ENCODE measurements around the gene AGTRAP.

The AGTRAP gene

DNA sequence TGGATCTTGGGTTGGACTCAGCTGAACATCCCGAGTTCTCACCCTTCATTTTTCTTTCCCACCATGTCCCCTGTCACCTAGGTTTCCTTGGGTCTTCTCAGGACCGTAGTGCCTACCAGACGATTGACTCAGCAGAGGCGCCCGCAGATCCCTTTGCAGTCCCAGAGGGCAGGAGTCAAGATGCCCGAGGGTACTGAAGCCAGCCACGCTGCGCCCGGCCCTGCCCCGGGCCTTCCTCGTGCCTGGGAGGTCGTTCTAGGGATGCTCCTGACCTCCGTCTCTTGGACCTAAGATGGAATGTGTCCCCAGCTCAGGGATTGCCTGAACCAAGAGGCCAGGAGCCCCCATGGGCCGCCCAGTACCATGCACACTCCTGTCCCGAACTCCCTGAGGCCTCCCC lies 14.1 kb downstream of the AGTRAP start:
- FAIRE-seq (no peak), DNase-seq (ENCODE audit: insufficient read length, low spot score) (no peak)
- TF ChIP-seq, protein P1, sequence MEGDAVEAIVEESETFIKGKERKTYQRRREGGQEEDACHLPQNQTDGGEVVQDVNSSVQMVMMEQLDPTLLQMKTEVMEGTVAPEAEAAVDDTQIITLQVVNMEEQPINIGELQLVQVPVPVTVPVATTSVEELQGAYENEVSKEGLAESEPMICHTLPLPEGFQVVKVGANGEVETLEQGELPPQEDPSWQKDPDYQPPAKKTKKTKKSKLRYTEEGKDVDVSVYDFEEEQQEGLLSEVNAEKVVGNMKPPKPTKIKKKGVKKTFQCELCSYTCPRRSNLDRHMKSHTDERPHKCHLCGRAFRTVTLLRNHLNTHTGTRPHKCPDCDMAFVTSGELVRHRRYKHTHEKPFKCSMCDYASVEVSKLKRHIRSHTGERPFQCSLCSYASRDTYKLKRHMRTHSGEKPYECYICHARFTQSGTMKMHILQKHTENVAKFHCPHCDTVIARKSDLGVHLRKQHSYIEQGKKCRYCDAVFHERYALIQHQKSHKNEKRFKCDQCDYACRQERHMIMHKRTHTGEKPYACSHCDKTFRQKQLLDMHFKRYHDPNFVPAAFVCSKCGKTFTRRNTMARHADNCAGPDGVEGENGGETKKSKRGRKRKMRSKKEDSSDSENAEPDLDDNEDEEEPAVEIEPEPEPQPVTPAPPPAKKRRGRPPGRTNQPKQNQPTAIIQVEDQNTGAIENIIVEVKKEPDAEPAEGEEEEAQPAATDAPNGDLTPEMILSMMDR (IDR thresholded peaks at IDR 0.05; ENCODE audit: insufficient read depth, missing control alignments) = no peak

DNA sequence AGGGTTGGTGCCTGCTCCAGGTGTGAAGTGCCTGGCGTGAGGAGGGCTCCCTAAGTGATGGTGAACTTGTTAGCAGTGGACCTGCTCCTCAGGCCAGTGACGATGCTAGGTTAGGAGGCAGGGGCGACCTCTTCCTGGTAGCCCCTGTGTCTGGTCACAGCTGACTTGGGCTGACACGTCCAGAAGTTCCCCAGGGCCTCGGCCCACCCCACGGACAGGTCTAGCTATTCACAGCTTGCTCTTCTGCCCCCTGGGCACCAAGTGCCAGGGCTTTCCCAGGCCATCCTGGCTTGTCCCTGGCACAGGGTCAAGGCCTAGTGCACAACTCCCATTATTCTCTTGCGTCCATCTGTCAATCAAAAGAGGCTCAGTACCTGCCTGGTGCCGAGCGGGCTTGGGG lies 15.2 kb downstream of the AGTRAP start:
- no peak for FAIRE-seq
- TF ChIP-seq, protein P1 (IDR thresholded peaks at IDR 0.05; ENCODE audit: insufficient read depth, missing control alignments) = no peak

DNA sequence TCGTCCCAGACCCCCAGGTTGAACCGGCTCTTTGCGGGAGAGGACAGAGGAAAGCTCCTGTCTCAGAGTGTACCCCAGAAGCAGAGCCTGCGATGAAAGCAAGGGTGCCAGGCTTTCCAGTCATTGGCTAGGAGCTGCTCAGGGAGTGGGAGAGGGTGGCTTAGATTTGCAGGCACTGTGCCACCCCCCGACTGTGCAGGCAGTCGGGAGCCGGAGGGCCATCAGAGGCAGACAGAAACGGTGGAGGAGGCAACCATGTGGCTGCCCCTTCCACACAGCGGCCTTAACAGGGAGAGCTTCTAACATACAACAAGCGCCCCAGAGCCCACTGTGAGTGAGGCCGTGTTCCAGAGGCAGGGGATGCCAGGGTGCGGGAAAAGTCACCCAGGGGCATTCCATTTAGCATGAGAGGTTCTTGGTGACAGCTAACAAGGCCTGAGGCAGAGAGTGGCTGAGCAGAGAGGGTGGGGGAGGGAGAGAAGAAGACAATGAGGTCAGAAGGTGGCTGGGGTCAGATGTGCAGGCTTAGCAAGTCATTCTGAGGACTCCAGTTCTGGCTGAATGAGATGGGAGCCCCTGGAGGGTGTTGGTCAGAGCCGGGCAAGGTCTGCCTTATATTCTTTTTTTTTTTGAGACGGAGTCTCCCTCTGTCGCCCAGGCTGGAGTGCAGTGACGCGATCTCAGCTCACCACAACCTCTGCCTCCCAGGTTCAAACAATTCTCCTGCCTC lies 16.6 kb downstream of the AGTRAP start:
- FAIRE-seq (no peak), DNase-seq (ENCODE audit: insufficient read length, low spot score) (no peak)
- TF ChIP-seq, protein P1 (IDR thresholded peaks at IDR 0.05; ENCODE audit: insufficient read depth, missing control alignments) = no peak

More for the DNA sequence above, 15.2 kb downstream of the AGTRAP start:
- no peak for DNase-seq (ENCODE audit: insufficient read length, low spot score)

DNA sequence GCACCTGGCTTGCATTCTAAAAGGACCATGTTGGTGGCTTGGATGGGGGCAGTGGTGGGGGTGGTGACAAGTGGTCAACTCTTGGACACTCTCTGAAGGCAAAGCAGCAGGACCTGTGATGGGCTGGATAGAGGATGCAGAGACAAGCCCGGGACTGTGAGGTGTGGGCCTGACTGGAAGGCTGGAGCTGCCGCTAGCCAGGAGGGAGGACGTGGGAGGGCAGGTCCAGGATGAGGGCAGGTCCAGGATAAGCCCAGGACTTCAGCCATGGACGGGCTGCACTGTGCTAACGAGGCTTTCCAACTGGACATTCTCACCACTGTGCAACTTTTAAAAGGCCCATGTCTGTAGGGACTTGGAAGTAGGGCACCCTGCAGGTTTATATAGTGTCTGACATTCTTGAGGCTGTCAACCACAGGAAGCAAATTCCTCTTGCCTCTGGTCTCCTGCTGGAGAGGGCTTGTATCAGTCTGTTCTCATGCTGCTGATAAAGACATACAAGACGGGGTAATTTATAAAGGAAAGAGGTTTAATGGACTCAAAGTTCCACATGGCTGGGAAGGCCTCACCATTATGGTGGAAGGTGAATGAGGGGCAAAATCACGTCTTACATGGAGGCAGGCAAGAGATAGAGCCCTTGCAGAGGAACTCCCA lies 17.7 kb downstream of the AGTRAP start:
- FAIRE-seq = no peak
- TF ChIP-seq, protein P1 (IDR thresholded peaks at IDR 0.05; ENCODE audit: insufficient read depth, missing control alignments) = no peak
- no peak for DNase-seq (ENCODE audit: insufficient read length, low spot score)

DNA sequence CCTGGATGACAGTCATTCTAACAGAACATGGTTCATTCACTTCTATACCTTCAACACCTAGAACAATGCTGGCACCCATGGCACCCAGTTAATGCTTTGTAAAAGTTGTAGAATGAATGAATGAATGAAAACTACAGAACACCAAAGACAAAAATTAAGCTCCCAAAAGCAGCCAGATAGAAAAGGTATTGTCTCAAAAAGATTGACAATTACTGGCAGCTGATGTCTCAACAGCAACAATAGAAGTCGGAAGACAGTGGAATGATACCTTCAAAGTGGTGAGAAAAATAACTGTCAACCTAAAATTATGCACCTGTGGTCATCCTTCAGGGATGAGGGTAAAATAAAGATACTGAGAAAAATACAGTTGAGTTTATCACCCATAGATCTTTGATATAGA lies 21.1 kb downstream of the AGTRAP start:
- TF ChIP-seq, protein P1 (IDR thresholded peaks at IDR 0.05; ENCODE audit: insufficient read depth, missing control alignments) = no peak
- FAIRE-seq = no peak
- DNase-seq (ENCODE audit: insufficient read length, low spot score) = no peak

DNA sequence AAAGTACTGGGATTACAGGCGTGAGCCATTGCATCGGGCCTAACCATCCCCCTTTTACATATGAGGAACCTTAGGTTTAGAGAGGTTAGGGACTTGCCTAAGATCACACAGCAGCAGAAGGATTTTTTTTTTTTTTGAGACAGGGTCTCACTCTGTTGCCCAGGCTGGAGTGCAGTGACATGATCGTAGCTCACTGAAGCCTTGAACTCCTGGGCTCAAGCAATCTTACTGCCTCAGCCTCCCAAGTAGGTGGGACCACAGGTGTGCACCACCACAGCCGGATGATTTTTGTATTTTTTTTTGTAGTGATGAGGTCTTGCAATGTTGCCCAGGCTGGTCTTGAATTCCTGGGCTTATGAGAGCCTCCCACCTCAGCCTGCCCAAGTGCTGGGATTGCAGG lies 23.9 kb downstream of the AGTRAP start:
- DNase-seq (ENCODE audit: insufficient read length, low spot score) (no peak), FAIRE-seq (no peak)
- TF ChIP-seq, protein P1 (IDR thresholded peaks at IDR 0.05; ENCODE audit: insufficient read depth, missing control alignments) = no peak

DNA sequence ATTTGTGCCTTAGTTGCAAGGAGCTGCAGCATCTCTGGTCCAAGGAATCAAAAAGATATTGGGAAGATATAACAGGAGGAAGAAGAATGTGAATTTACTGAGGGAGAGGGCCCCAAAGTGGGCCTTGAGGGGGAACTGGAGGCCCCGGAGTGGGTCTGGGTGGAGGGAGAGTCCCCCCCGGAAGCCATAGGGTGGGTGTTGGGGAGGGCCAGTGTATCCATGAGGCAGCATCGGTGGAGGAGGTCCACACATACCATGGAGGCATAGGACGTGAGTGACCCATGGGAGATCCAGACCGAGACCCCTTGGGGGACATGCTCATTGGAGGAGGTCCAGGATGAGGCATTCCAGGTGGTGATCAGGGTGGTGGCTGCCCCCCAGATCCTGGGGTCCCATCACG lies 25.3 kb downstream of the AGTRAP start:
- TF ChIP-seq, protein P1 (IDR thresholded peaks at IDR 0.05; ENCODE audit: insufficient read depth, missing control alignments) = no peak
- FAIRE-seq = no peak
- no peak for DNase-seq (ENCODE audit: insufficient read length, low spot score)
